ENCODE measurements around the gene CDH4. TPM values are rescaled to one million over a fixed set of nuclear protein-coding genes. Genes with fewer than 3 reads are reported as not detected.

CDH4 gene
- total RNA-seq, 4 donors from 2014 or later = 0.71 to 4.2 (median 2.9) TPM

DNA sequence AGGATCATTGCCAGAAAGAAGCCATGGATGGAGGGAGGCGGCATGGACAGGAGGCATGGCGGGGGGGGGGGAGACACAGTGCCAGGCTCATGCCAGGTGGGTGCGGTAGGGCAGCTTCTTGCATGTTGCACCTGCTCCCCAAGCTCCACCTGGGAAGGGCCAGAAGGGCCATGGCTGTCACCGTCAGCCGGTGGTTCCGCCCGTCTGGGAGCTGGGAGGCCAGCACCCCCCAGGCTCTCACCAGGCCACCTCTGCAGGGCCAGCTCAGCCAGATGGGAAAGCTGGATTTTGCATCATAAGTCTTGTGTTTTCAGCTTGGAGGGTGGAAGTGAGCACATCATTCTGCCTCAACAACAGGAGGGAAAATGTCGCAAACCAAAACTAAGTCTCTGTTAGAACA lies 409.0 kb downstream of the CDH4 start:
- no peak for TF ChIP-seq POLR2A (IDR thresholded peaks at IDR 0.05)
- no peak for TF ChIP-seq CTCF (IDR thresholded peaks at IDR 0.05)
- no peak for DNase-seq (ENCODE audit: low spot score in 2 of 2)
- no peak overlapping the region for H3K4me3 ChIP-seq (ENCODE audit: low read depth, poor library complexity, severe bottlenecking)
- intact Hi-C loops (cut with DNase I; ENCODE audit: low total_unique reads) = no loop called here
- 50 to 83% methylated on average over 8 of the region's 8 CpGs for WGBS, 2 donors

DNA sequence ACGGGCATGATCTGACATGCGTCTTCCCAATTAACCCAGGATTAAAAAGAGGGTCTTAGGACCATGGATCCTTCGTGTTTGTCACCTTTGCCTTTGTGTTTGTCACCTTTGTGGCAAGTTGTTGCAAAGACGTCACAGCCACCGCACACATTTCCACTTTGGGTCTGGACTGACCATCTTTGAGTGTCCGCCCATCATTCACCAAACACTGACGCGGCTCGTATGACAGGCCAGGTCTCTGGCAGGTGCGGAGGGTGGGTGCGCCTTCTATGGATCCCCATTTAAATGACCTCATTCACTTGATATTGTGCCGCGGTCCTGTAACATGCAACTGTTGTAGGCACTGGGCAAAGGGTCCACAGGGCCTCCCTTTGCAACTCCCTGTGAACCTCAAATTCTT lies 409.5 kb downstream of the CDH4 start:
- WGBS, 2 donors = 72 to 87% methylated on average over 13 of the region's 13 CpGs
- intact Hi-C loops (cut with DNase I; ENCODE audit: low total_unique reads) = no loop called here
- no peak for DNase-seq (ENCODE audit: low spot score in 2 of 2)
- TF ChIP-seq CTCF (IDR thresholded peaks at IDR 0.05) = no peak
- no peak for TF ChIP-seq POLR2A (IDR thresholded peaks at IDR 0.05)
- H3K4me3 ChIP-seq (ENCODE audit: low read depth, poor library complexity, severe bottlenecking) = no peak overlapping the region

DNA sequence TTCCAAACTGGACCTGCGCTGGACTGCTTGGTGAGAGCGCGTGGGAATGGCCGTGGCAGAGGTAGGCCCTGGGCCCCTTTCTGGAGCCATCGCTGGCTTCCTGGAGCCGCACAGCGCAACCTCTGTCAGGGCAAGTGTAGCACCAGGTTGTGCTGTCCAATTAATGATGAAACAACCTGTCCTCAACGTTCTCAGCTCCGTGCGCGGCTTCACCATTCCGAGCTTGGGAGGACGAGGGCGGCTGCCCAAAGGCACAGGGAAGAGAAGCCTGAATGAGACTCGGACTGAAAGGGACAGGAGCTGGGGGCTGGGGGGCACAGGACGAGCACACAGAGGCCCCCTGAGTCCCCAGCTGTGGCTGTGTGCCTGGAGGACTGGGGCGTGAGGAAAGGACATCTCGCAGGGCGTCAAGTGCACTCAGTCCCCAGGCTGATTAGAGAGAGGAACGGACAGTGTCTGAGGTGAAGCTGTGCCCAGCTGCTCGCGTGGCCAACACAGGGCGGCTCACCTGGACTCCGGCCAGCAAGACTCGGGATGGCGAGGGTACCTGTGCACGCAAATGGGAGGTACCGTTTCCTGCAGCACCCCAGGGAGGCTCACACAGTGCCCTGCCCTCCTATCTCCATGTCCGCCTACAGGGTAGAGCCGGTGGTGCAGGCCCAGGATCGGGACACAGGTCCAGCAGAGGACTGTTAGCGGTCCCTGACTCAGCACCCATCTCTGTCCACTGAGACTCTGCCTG lies 410.3 kb downstream of the CDH4 start:
- no peak for TF ChIP-seq CTCF (IDR thresholded peaks at IDR 0.05)
- TF ChIP-seq POLR2A (IDR thresholded peaks at IDR 0.05) = no peak
- DNase-seq (ENCODE audit: low spot score in 2 of 2) = no peak
- intact Hi-C loops (cut with DNase I; ENCODE audit: low total_unique reads) = no loop called here
- H3K4me3 ChIP-seq (ENCODE audit: low read depth, poor library complexity, severe bottlenecking) = no peak overlapping the region
- 70 to 85% methylated on average over 25 to 32 of the region's 32 CpGs for WGBS, 2 donors

- H3K4me3 ChIP-seq (ENCODE audit: low read depth, poor library complexity, severe bottlenecking) = no peak overlapping the region
- WGBS, 2 donors = 78 to 84% methylated on average over 12 to 13 of the region's 13 CpGs
- TF ChIP-seq CTCF (IDR thresholded peaks at IDR 0.05) (no peak), POLR2A (IDR thresholded peaks at IDR 0.05) (no peak)
- no peak for DNase-seq (ENCODE audit: low spot score in 2 of 2)
- intact Hi-C loops (cut with DNase I; ENCODE audit: low total_unique reads) = no loop called here
These were observed 410.9 kb downstream of the CDH4 start for GRCh38 chr20:61662968-61663331.

- intact Hi-C loops (cut with DNase I; ENCODE audit: low total_unique reads) = no loop called here
- 91 to 93% methylated on average over 24 to 27 of the region's 30 CpGs for WGBS, 2 donors
- H3K4me3 ChIP-seq (ENCODE audit: low read depth, poor library complexity, severe bottlenecking) = no peak overlapping the region
- DNase-seq (ENCODE audit: low spot score in 2 of 2) = no peak
- TF ChIP-seq POLR2A (IDR thresholded peaks at IDR 0.05) = no peak
- no peak for TF ChIP-seq CTCF (IDR thresholded peaks at IDR 0.05)
These were observed 411.7 kb downstream of the CDH4 start for GRCh38 chr20:61663521-61664425.
